ENCODE results near the gene SAMD11.

- TF ChIP-seq CREB1 (CRISPR knock-in tag; IDR thresholded peaks at IDR 0.05) (no peak), NR2C2 (CRISPR knock-in tag; IDR thresholded peaks at IDR 0.05) (no peak), MXD4 (CRISPR knock-in tag; IDR thresholded peaks at IDR 0.05; ENCODE audit: borderline replicate concordance) (no peak), CTCF (IDR thresholded peaks at IDR 0.05) (no peak), IRF1 (CRISPR knock-in tag; IDR thresholded peaks at IDR 0.05) (no peak), ATF2 (CRISPR knock-in tag; IDR thresholded peaks at IDR 0.05; ENCODE audit: borderline replicate concordance, low read depth) (no peak), FOXJ3 (CRISPR knock-in tag; IDR thresholded peaks at IDR 0.05; ENCODE audit: borderline replicate concordance) (no peak), ATF3 (CRISPR knock-in tag; conservative IDR thresholded peaks at IDR 0.05) (no peak), GABPB1 (CRISPR knock-in tag; IDR thresholded peaks at IDR 0.05) (no peak), ZMAT4 (CRISPR knock-in tag; IDR thresholded peaks at IDR 0.05) (no peak), ZNF138 (CRISPR knock-in tag; conservative IDR thresholded peaks at IDR 0.05) (no peak)
Observed at GRCh38 chr1:927234-927633, 3.5 kb downstream of the SAMD11 start.
